Measurements from ENCODE around the gene KRTAP10-2. TPM values are rescaled to one million over a fixed set of nuclear protein-coding genes. Genes with fewer than 3 reads are reported as not detected.

The KRTAP10-2 gene
- total and polyA plus RNA-seq, 2 of the 4 experiments (the other 2 are of a cell fraction) = not detected

GRCh38 chr21:44516342-44516741 lies 35.0 kb downstream of the KRTAP10-2 start:
- H3K4me3 ChIP-seq (ENCODE audit: insufficient read depth, low read depth, low read length) = no peak overlapping the region
- H3K36me3 ChIP-seq (ENCODE audit: control insufficient read depth, insufficient read depth, low read length) = no peaks in the 10 kb centered on the region
- no peak overlapping the region for H3K9ac ChIP-seq (ENCODE audit: low read depth, low read length)
- intact Hi-C loops (cut with micrococcal nuclease) (no loop called here), dilution Hi-C loops (cut with HindIII; ENCODE audit: low sequenced_read_pairs, unreplicated experiment) (no loop called here), in situ Hi-C loops (cut with MboI; ENCODE audit: low sequenced_read_pairs) (loop anchor here (25.0 kb wide), 1 partner anchor 421 kb away; the partner anchor contains the start of gene SLX9)
- WGBS, 2 experiments (ENCODE audit: extremely low coverage in 2 of 2, insufficient read length in 1 of 2) = 78% methylated on average over 10 of the region's 13 CpGs; no CpG with 5 or more reads in 1 of the 2 experiments
- H4K5ac ChIP-seq (ENCODE audit: low read depth, low read length) = no peak overlapping the region
- POLR2A ChIA-PET (ENCODE audit: unreplicated experiment) = no interaction called here
- H2BK5ac ChIP-seq (ENCODE audit: low read depth, low read length, poor library complexity, severe bottlenecking) = no peak overlapping the region
- H3K23ac ChIP-seq (ENCODE audit: low read depth, low read length) = no peak overlapping the region
- CTCF ChIA-PET = no interaction called here
- no peak overlapping the region for H2AK9ac ChIP-seq (replicated peaks; ENCODE audit: low read depth, low read length, poor library complexity)
- TF ChIP-seq, protein P1, sequence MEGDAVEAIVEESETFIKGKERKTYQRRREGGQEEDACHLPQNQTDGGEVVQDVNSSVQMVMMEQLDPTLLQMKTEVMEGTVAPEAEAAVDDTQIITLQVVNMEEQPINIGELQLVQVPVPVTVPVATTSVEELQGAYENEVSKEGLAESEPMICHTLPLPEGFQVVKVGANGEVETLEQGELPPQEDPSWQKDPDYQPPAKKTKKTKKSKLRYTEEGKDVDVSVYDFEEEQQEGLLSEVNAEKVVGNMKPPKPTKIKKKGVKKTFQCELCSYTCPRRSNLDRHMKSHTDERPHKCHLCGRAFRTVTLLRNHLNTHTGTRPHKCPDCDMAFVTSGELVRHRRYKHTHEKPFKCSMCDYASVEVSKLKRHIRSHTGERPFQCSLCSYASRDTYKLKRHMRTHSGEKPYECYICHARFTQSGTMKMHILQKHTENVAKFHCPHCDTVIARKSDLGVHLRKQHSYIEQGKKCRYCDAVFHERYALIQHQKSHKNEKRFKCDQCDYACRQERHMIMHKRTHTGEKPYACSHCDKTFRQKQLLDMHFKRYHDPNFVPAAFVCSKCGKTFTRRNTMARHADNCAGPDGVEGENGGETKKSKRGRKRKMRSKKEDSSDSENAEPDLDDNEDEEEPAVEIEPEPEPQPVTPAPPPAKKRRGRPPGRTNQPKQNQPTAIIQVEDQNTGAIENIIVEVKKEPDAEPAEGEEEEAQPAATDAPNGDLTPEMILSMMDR (conservative IDR thresholded peaks at IDR 0.05; ENCODE audit: low read depth, low read length) = no peak
- TF ChIP-seq SMC3 (IDR thresholded peaks at IDR 0.05; ENCODE audit: low read depth, low read length) (no peak), CEBPB (IDR thresholded peaks at IDR 0.05; ENCODE audit: low read depth, low read length) (no peak), FOS (IDR thresholded peaks at IDR 0.05; ENCODE audit: low read depth, low read length) (no peak), NFE2L2 (IDR thresholded peaks at IDR 0.05; ENCODE audit: low read depth, low read length) (no peak), MAZ (IDR thresholded peaks at IDR 0.05; ENCODE audit: borderline replicate concordance, low read depth, low read length) (no peak), CHD1 (IDR thresholded peaks at IDR 0.05; ENCODE audit: low read depth, low read length) (no peak), RFX5 (IDR thresholded peaks at IDR 0.05; ENCODE audit: low read depth, low read length) (no peak), MXI1 (IDR thresholded peaks at IDR 0.05; ENCODE audit: borderline replicate concordance, low read depth, low read length) (no peak)
- TF ChIP-seq, protein P2, sequence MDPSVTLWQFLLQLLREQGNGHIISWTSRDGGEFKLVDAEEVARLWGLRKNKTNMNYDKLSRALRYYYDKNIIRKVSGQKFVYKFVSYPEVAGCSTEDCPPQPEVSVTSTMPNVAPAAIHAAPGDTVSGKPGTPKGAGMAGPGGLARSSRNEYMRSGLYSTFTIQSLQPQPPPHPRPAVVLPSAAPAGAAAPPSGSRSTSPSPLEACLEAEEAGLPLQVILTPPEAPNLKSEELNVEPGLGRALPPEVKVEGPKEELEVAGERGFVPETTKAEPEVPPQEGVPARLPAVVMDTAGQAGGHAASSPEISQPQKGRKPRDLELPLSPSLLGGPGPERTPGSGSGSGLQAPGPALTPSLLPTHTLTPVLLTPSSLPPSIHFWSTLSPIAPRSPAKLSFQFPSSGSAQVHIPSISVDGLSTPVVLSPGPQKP (IDR thresholded peaks at IDR 0.05; ENCODE audit: borderline replicate concordance, low read depth, low read length) = no peak
- no peak overlapping the region for H3K4me2 ChIP-seq (ENCODE audit: low read depth, low read length)
- H4K91ac ChIP-seq (ENCODE audit: insufficient read depth, low read depth, low read length) = no peak overlapping the region
- no peak overlapping the region for H2BK120ac ChIP-seq (ENCODE audit: low read depth, low read length)
- no peak overlapping the region for H3K27ac ChIP-seq (ENCODE audit: insufficient read depth, low read length)
- no peak overlapping the region for H2AFZ ChIP-seq (replicated peaks; ENCODE audit: low read length, poor library complexity)
- no peak overlapping the region for H2BK15ac ChIP-seq (ENCODE audit: low read depth, low read length)
- H2BK20ac ChIP-seq (ENCODE audit: low read depth, low read length) = no peak overlapping the region
- no peaks in the 10 kb centered on the region; the same call in 1 of the 2 replicates for H3K27me3 ChIP-seq (ENCODE audit: control insufficient read depth, insufficient read depth, low read length)
- no peaks in the 10 kb centered on the region for H4K20me1 ChIP-seq (ENCODE audit: insufficient read depth, low read length)
- H3K14ac ChIP-seq (replicated peaks; ENCODE audit: low read depth, low read length) = no peak overlapping the region
- H2AK5ac ChIP-seq (ENCODE audit: low read depth, low read length) = no peak overlapping the region
- BruUV-seq (replicated peaks) = no TSS peak
- ATAC-seq (ENCODE audit: low read depth) (no peak), DNase-seq (no peak)
- no peaks in the 10 kb centered on the region for H3K79me1 ChIP-seq (ENCODE audit: low read depth in 1 of 2, low read length in 2 of 2)
- H3K18ac ChIP-seq (ENCODE audit: low read depth, low read length) = no peak overlapping the region
- no peaks in the 10 kb centered on the region for H3K9me1 ChIP-seq (ENCODE audit: insufficient read depth, low read length)
- H3K9me3 ChIP-seq (ENCODE audit: control insufficient read depth, insufficient read depth, low read length) = peaks cover 6% of the 10 kb centered on the region; the same call in 1 of the 2 replicates
- no peak overlapping the region for H4K8ac ChIP-seq (ENCODE audit: low read depth in 2 of 2, low read length in 2 of 2)
- no peak overlapping the region for H3K56ac ChIP-seq (ENCODE audit: extremely low read depth, insufficient read depth, low read length)
- no peaks in the 10 kb centered on the region for H3K4me1 ChIP-seq (ENCODE audit: control insufficient read depth, insufficient read depth, low read length)
- no peak overlapping the region for H3K4ac ChIP-seq (ENCODE audit: low read depth, low read length)

Data from IMR-90 (cell line).